T-helper 2 cell treated with Interferon-gamma antibody and Interleukin-4, amounts not matched to agents 100 ng/mL and 5 ng/mL, for 36 hours (primary cell): Measurements from ENCODE around the gene LPCAT1. TPM values are rescaled to one million over a fixed set of nuclear protein-coding genes. Genes with fewer than 3 reads are reported as not detected.
"Not testable (repeated sequence)": the region's sequence is repeated elsewhere in the genome, so short reads cannot be mapped to it uniquely, and the experiment has no call there.

Source experiments
- intact Hi-C: fragments of 100-400 bp; cut with micrococcal nuclease; formaldehyde crosslinking; loops from one replicate; pipeline ENCODE4 v1.15.1; 2023
- total RNA-seq: library from RNA; stranded (reverse); gene quantifications from 2 replicates; pipeline ENCODE4 v1.2.3, GENCODE V29; 2022

LPCAT1 gene
- total RNA-seq, 1 donor from 2014 or later: 73.9 TPM

- intact Hi-C loops: loop anchor here (1.0 to 10.0 kb wide), 4 partner anchors 12 to 630 kb away; partner anchors contain the start of genes BRD9 and TRIP13
These were observed 680 bp upstream of the LPCAT1 start for GRCh38 chr5:1524481-1524798.

- intact Hi-C loops: loop anchor here (5.0 to 10.0 kb wide), 3 partner anchors 119 to 629 kb away; partner anchors contain the start of genes BRD9 and TRIP13
These were observed 324 bp downstream of the LPCAT1 start for GRCh38 chr5:1523480-1523792.

GRCh38 chr5:1522601-1523479 is 920 bp downstream of the LPCAT1 start:
- intact Hi-C loops: loop anchor here (5.0 to 10.0 kb wide), 3 partner anchors 119 to 628 kb away; partner anchors contain the start of genes BRD9 and TRIP13

- intact Hi-C loops: loop anchor here (5.0 to 10.0 kb wide), 3 partner anchors 120 to 627 kb away; partner anchors contain the start of genes BRD9 and TRIP13
These were observed 1.8 kb downstream of the LPCAT1 start for GRCh38 chr5:1521671-1522600.

- intact Hi-C loops: loop anchor here (5.0 to 10.0 kb wide), 3 partner anchors 121 to 626 kb away; partner anchors contain the start of genes BRD9 and TRIP13
These were observed 2.8 kb downstream of the LPCAT1 start for GRCh38 chr5:1520791-1521453.

- intact Hi-C loops: loop anchor here (5.0 to 10.0 kb wide), 3 partner anchors 123 to 625 kb away; partner anchors contain the start of genes BRD9 and TRIP13
These were observed 4.0 kb downstream of the LPCAT1 start for GRCh38 chr5:1519631-1520210.

- intact Hi-C loops: no loop called here
These were observed 5.9 kb downstream of the LPCAT1 start for GRCh38 chr5:1517838-1518237.

GRCh38 chr5:1516615-1517601 is 6.9 kb downstream of the LPCAT1 start:
- intact Hi-C loops: no loop called here

GRCh38 chr5:1515921-1516571 is 7.7 kb downstream of the LPCAT1 start:
- intact Hi-C loops: no loop called here

GRCh38 chr5:1515311-1515920 is 8.3 kb downstream of the LPCAT1 start:
- intact Hi-C loops: no loop called here

- intact Hi-C loops: not testable (repeated sequence)
These were observed 8.9 kb downstream of the LPCAT1 start for GRCh38 chr5:1514819-1515310.

- intact Hi-C loops: no loop called here
These were observed 9.5 kb downstream of the LPCAT1 start for GRCh38 chr5:1514027-1514818.

GRCh38 chr5:1513326-1514026 is 10.3 kb downstream of the LPCAT1 start:
- intact Hi-C loops: no loop called here

- intact Hi-C loops: no loop called here
These were observed 11.0 kb downstream of the LPCAT1 start for GRCh38 chr5:1512541-1513291.

GRCh38 chr5:1511651-1512540 is 11.9 kb downstream of the LPCAT1 start:
- intact Hi-C loops: no loop called here
